ENCODE data around the gene ITFG1.
"Not testable (repeated sequence)": the region's sequence is repeated elsewhere in the genome, so short reads cannot be mapped to it uniquely, and the experiment has no call there.

The ITFG1 gene

DNA sequence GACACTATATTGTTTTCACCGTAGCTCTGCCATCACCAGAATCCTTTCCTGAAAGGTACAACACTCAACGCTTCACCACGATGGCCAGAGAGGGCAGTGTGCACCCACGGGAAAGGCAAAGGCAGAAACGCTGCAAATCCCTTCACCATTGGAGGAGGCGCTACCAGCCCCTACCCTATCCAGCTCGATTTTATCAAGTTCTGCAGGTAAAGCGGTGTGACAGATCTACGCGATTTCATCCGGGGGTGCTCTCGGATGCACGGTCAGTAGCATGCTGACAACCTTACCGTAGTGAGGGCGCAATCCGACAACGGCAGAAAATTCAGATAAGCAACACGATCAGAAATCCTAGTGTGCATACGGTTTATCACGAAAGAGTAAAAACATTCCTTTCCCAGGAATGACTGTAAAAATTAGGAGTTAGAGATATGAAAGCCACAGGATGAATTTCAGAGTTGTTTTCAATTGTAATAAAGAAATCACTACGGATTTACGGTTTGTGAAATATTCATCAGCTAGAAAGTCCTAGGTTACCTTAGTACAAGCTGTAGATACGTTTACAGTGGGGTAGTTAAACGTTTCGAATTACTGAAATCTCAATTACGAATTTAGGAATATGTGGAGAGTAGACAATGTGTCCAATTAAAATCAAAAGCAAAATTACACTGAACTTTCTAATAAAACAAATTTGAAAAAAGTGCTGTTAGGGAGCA, 318.9 kb downstream of the ITFG1 start:
- H3K9ac ChIP-seq (ENCODE audit: low read depth, low read length) = peak overlapping the region; percentile 69; the same call in 1 of the 2 replicates

GRCh38 chr16:47140686-47141085, 320.2 kb downstream of the ITFG1 start:
- H3K9me3 ChIP-seq (ENCODE audit: control insufficient read depth, insufficient read depth, low read length) = no peaks in the 10 kb centered on the region

More for the DNA sequence above, 318.9 kb downstream of the ITFG1 start:
- no peaks in the 10 kb centered on the region for H3K36me3 ChIP-seq (ENCODE audit: insufficient read depth, low read length)
- H3K4me1 ChIP-seq (ENCODE audit: insufficient read depth, low read length) = peaks cover 4% of the 10 kb centered on the region; the same call in 1 of the 2 replicates
- H3K9me3 ChIP-seq (ENCODE audit: control insufficient read depth, insufficient read depth, low read length) = no peaks in the 10 kb centered on the region

DNA sequence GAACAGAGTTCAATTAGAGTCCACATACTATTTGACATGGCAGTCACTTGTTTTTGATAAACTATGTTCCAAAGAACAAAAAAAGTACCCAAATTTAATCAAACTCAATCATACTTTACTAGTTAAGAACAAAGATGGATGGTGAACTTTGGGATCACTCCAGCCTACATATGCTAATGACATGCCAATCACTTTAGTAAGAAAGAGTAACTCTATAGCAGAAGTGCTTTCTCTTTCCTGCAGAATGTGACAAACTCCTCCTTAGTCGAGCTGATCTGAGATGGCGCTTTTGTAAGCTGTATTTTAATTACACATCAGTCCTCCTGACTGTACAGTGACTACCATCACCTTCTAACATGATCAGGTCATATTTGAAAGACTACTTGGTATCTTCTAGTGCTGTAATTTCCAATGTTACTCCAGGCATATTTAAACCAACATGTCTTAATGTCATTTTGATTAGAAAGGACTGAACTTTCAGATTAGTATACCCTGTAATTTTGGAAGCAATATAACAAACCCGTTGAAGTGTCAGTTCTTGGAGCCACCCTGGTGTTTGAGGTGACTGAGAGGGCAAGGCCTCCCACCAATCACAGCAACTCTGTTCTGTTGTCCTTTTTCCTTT, 321.2 kb downstream of the ITFG1 start:
- no peaks in the 10 kb centered on the region for H3K36me3 ChIP-seq (ENCODE audit: insufficient read depth, low read length)
- H3K4me1 ChIP-seq (ENCODE audit: insufficient read depth, low read length) = peaks cover 8% of the 10 kb centered on the region
- H3K9me3 ChIP-seq (ENCODE audit: control insufficient read depth, insufficient read depth, low read length) = no peaks in the 10 kb centered on the region
- H3K9ac ChIP-seq (ENCODE audit: low read depth, low read length) = no peak overlapping the region

More at GRCh38 chr16:47140686-47141085, 320.2 kb downstream of the ITFG1 start:
- Histone ChIP-seq H3K4me1 (ENCODE audit: insufficient read depth, low read length) (peaks cover 8% of the 10 kb centered on the region), H3K9ac (ENCODE audit: low read depth, low read length) (no peak overlapping the region), H3K36me3 (ENCODE audit: insufficient read depth, low read length) (no peaks in the 10 kb centered on the region)

GRCh38 chr16:47137925-47138324, 322.9 kb downstream of the ITFG1 start:
- not testable (repeated sequence) for H3K4me1 ChIP-seq (ENCODE audit: insufficient read depth, low read length); H3K9me3 ChIP-seq (ENCODE audit: control insufficient read depth, insufficient read depth, low read length); H3K9ac ChIP-seq (ENCODE audit: low read depth, low read length); H3K36me3 ChIP-seq (ENCODE audit: insufficient read depth, low read length)

DNA sequence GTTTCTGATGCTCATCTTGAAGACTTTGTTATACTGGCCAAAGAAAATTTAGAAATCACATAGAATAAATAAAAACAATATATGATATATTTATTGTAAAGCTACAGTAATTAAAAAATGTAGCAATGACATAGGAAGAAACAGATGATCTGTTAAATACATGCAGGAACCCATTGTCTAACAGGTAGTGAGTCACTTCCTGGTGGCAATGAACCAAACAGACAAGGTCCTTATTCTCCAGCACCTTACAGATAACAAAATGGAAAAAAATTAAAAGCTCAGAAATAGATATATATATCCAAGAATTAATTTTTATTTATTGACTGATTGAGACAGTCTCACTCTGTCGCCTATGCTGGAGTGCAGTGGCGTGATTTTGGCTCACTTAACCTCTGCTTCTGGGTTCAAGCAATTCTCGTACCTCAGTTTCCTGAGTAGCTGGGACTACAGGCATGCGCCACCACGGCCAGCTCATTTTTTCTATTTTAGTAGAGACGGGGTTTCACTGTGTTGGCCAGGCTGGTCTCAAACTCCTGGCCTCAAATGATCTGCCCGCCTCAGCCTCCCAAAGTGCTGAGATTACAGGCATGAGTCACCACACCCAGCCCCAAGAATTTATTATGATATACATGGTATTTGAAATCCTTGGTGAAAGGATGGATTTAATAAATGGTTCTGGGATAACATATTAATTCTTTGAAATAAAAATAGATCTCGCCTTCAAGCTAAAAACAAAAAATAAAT, 324.6 kb downstream of the ITFG1 start:
- Histone ChIP-seq H3K36me3 (ENCODE audit: insufficient read depth, low read length) (no peaks in the 10 kb centered on the region), H3K9me3 (ENCODE audit: control insufficient read depth, insufficient read depth, low read length) (no peaks in the 10 kb centered on the region), H3K9ac (ENCODE audit: low read depth, low read length) (no peak overlapping the region), H3K4me1 (ENCODE audit: insufficient read depth, low read length) (peaks cover 8% of the 10 kb centered on the region)

DNA sequence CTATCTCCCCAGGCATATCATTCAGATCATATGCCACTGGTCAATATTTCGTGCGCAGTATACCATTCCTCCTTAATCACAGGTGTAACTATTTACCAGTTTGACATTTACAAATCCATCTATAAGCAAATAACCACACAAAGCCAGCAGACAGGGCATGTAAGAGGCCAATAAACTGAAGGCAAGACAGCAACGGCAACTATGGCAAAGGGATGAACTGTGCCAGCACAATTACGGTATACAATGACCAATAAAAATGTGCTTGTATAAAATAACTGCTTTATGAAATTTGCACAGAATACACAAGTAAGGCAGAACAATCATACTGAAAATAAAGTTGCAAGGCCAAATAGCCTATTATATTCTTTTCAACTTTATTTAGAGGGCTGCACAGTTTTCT, 326.3 kb downstream of the ITFG1 start:
- Histone ChIP-seq H3K9me3 (ENCODE audit: control insufficient read depth, insufficient read depth, low read length) (no peaks in the 10 kb centered on the region), H3K36me3 (ENCODE audit: insufficient read depth, low read length) (no peaks in the 10 kb centered on the region), H3K9ac (ENCODE audit: low read depth, low read length) (no peak overlapping the region), H3K4me1 (ENCODE audit: insufficient read depth, low read length) (peaks cover 4% of the 10 kb centered on the region)

DNA sequence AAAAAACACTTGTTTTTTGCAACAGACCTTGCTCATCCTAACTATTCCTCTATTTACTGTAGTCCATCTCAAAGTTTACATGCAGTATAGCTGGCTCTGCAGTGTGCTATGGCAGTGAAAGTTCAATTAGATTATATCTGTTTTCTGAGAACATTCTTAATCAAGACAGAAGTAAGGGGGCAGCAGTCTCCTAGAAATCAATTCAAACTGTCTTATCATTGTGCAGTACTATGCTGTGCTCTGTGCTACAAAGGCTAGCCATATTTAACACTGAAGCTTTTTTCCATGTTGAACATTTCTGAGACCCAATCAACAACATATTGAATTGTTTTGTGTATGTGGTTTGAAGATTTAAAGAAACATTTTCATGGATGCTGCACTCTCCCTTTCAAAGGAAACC, 328.6 kb downstream of the ITFG1 start:
- peaks cover 3% of the 10 kb centered on the region; the same call in 1 of the 2 replicates for H3K36me3 ChIP-seq (ENCODE audit: insufficient read depth, low read length)
- no peak overlapping the region for H3K9ac ChIP-seq (ENCODE audit: low read depth, low read length)
- peaks cover 4% of the 10 kb centered on the region; the same call in 1 of the 2 replicates for H3K4me1 ChIP-seq (ENCODE audit: insufficient read depth, low read length)

DNA sequence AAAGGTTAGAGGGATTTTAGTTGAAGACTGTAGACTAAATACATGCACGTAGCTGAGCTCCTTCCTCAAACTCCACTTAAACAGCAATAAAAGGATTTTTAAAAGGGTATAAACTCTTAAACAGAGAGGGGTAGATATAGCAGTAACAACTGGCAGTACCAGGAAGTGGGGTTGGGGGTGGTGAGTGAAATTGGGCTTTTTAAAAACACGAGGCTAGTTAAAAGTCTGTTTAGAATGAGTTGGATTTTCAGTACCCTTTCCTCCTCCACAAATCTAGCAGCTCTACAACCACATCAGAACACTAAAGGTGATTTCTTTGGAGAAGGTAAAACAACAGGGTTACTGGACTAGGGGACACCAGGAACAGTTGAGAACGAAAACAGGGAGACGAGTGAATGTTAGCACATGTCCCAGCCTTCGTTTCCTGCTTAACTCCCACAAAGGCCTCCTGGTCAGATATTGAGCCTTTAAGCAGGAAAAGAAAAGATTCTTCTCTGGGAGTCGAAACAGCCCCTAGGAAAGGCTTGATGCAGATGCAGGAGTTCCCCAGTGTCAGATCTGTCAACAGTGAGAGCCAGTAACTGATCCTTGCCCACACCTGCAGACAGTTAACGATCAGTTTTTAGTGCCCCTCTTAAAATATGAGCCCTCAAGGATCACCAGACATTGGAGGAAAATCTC, 331.0 kb downstream of the ITFG1 start:
- Histone ChIP-seq H3K36me3 (ENCODE audit: insufficient read depth, low read length) (peaks cover 3% of the 10 kb centered on the region; the same call in 1 of the 2 replicates), H3K9ac (ENCODE audit: low read depth, low read length) (no peak overlapping the region), H3K9me3 (ENCODE audit: control insufficient read depth, insufficient read depth, low read length) (no peaks in the 10 kb centered on the region), H3K4me1 (ENCODE audit: insufficient read depth, low read length) (no peaks in the 10 kb centered on the region)

More for the DNA sequence above, 328.6 kb downstream of the ITFG1 start:
- H3K9me3 ChIP-seq (ENCODE audit: control insufficient read depth, insufficient read depth, low read length) = no peaks in the 10 kb centered on the region

DNA sequence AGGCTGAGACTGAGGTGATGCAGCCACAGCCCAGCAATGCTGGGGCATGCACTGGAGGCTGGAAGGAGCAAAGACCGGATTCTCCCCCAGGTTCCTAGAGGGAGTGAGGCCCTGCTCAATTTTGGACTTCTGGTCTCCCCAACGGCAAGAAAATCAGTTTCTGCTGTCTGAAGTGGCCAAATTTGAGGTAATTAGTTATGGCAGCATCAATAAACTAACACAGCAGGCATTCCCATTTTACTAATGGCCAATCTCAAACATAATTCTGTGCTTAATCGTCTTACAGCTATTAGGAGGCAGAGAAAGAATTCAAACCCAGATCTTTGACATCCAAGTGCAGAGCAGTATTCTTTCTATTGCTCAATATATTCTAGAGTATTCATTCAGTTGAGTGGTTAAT, 333.3 kb downstream of the ITFG1 start:
- Histone ChIP-seq H3K36me3 (ENCODE audit: insufficient read depth, low read length) (peaks cover 3% of the 10 kb centered on the region; the same call in 1 of the 2 replicates), H3K4me1 (ENCODE audit: insufficient read depth, low read length) (no peaks in the 10 kb centered on the region), H3K9me3 (ENCODE audit: control insufficient read depth, insufficient read depth, low read length) (no peaks in the 10 kb centered on the region)

GRCh38 chr16:47125757-47126156, 335.1 kb downstream of the ITFG1 start:
- Histone ChIP-seq H3K9ac (ENCODE audit: low read depth, low read length) (no peak overlapping the region), H3K36me3 (ENCODE audit: insufficient read depth, low read length) (peaks cover 3% of the 10 kb centered on the region; the same call in 1 of the 2 replicates)

More for the DNA sequence above, 333.3 kb downstream of the ITFG1 start:
- no peak overlapping the region for H3K9ac ChIP-seq (ENCODE audit: low read depth, low read length)

GRCh38 chr16:47113130-47113529, 347.7 kb downstream of the ITFG1 start:
- no peaks in the 10 kb centered on the region for H3K9me3 ChIP-seq (ENCODE audit: control insufficient read depth, insufficient read depth, low read length)
- H3K4me1 ChIP-seq (ENCODE audit: insufficient read depth, low read length) = no peaks in the 10 kb centered on the region; the same call in 1 of the 2 replicates
- H3K36me3 ChIP-seq (ENCODE audit: insufficient read depth, low read length) = no peaks in the 10 kb centered on the region
- H3K9ac ChIP-seq (ENCODE audit: low read depth, low read length) = no peak overlapping the region

More at GRCh38 chr16:47125757-47126156, 335.1 kb downstream of the ITFG1 start:
- Histone ChIP-seq H3K4me1 (ENCODE audit: insufficient read depth, low read length) (no peaks in the 10 kb centered on the region), H3K9me3 (ENCODE audit: control insufficient read depth, insufficient read depth, low read length) (no peaks in the 10 kb centered on the region)

GRCh38 chr16:47110939-47111338, 349.9 kb downstream of the ITFG1 start:
- H3K9me3 ChIP-seq (ENCODE audit: control insufficient read depth, insufficient read depth, low read length) = no peaks in the 10 kb centered on the region
- H3K36me3 ChIP-seq (ENCODE audit: insufficient read depth, low read length) = no peaks in the 10 kb centered on the region
- no peak overlapping the region for H3K9ac ChIP-seq (ENCODE audit: low read depth, low read length)
- no peaks in the 10 kb centered on the region; the same call in 1 of the 2 replicates for H3K4me1 ChIP-seq (ENCODE audit: insufficient read depth, low read length)

DNA sequence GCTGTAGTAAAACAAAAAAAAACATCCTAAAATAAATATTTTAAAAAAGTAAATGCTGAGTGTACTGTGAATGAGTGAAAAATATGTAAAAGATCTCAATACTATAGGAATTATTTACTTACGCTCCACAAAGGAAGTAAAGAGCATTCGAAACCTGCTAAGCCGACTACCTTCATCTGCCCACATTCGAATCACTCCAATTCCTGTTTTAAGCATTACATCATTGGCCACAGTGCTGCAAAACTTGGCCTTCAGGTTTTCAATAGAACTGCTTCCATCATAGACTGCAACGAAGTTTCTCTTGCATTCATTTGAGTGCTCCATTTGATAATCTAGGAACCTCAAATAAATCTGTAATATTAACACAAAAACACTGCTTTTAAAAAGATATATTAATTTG, 351.5 kb downstream of the ITFG1 start:
- Histone ChIP-seq H3K4me1 (ENCODE audit: insufficient read depth, low read length) (no peaks in the 10 kb centered on the region; the same call in 1 of the 2 replicates), H3K36me3 (ENCODE audit: insufficient read depth, low read length) (no peaks in the 10 kb centered on the region), H3K9me3 (ENCODE audit: control insufficient read depth, insufficient read depth, low read length) (no peaks in the 10 kb centered on the region), H3K9ac (ENCODE audit: low read depth, low read length) (no peak overlapping the region)

Measured in ES-I3 (cell line).